Keratinocyte (primary cell): Measurements from ENCODE around the gene L1CAM. TPM values are rescaled to one million over a fixed set of nuclear protein-coding genes. Genes with fewer than 3 reads are reported as not detected.

Source experiments
- DNase-seq: peaks from one replicate; pipeline ENCODE4 v3.0.0-alpha.2; 2011; ENCODE audit warnings: low read depth, missing footprints, low spot score
- FAIRE-seq: peaks from 2 replicates; lab custom pipeline; 2011; peaks lifted over from hg19 to GRCh38; lab: Jason Lieb, UNC
- H2AFZ ChIP-seq: 2 replicates; pipeline ENCODE4 v1.6.0; 2012; ENCODE audit warnings: low read length, control low read depth, inconsistent platforms; ENCODE audit not compliant: control insufficient read depth
- H3K27ac ChIP-seq: 2 replicates; pipeline ENCODE4 v1.5.1; 2011; ENCODE audit warnings: low read length; ENCODE audit not compliant: control insufficient read depth, insufficient read depth
- H3K27me3 ChIP-seq: 3 replicates; pipeline ENCODE4 v1.6.0; 2011; ENCODE audit warnings: low read length; ENCODE audit not compliant: control insufficient read depth, insufficient read depth; ENCODE audit errors: extremely low read depth
- H3K36me3 ChIP-seq, 2 experiments: 2 replicates in 1 of 2; 3 replicates in 1 of 2; pipeline ENCODE4 v1.5.1; 2011; ENCODE audit warnings: low read length in 2 of 2, mild to moderate bottlenecking in 1 of 2; ENCODE audit not compliant: control insufficient read depth in 2 of 2, insufficient read depth in 2 of 2; ENCODE audit errors: extremely low read depth in 1 of 2
- H3K4me1 ChIP-seq: 3 replicates; pipeline ENCODE4 v1.5.1; 2011; ENCODE audit warnings: low read length; ENCODE audit not compliant: control insufficient read depth, insufficient read depth; ENCODE audit errors: extremely low read depth
- H3K4me2 ChIP-seq: 3 replicates; pipeline ENCODE4 v1.6.0; 2011; ENCODE audit warnings: low read depth, low read length; ENCODE audit not compliant: control insufficient read depth, insufficient read depth; ENCODE audit errors: extremely low read depth
- H3K4me3 ChIP-seq, 3 experiments: fragments of 200-600 bp in 1 of 3; sonication (generic) in 1 of 3; 2 replicates in 2 of 3; 3 replicates in 1 of 3; pipeline ENCODE4 v1.5.1; 2011 to 2016; ENCODE audit warnings: low read length in 3 of 3, mild to moderate bottlenecking in 3 of 3, control low read depth in 2 of 3, inconsistent platforms in 1 of 3, low read depth in 1 of 3, mixed read lengths in 1 of 3, mixed run types in 1 of 3, moderate library complexity in 1 of 3; ENCODE audit not compliant: control insufficient read depth in 2 of 3, insufficient read depth in 2 of 3; ENCODE audit errors: extremely low read depth in 1 of 3
- H3K79me2 ChIP-seq: 2 replicates; pipeline ENCODE4 v1.6.0; 2012; ENCODE audit warnings: low read length; ENCODE audit not compliant: control insufficient read depth, insufficient read depth
- H3K9ac ChIP-seq: 3 replicates; pipeline ENCODE4 v1.6.0; 2011; ENCODE audit warnings: low read length; ENCODE audit not compliant: control insufficient read depth, insufficient read depth; ENCODE audit errors: extremely low read depth
- H3K9me1 ChIP-seq: 3 replicates; pipeline ENCODE4 v1.6.0; 2011; ENCODE audit warnings: low read length; ENCODE audit not compliant: control insufficient read depth, insufficient read depth; ENCODE audit errors: extremely low read depth
- H3K9me3 ChIP-seq: 2 replicates; pipeline ENCODE4 v1.5.1; 2012; ENCODE audit warnings: low read depth, low read length; ENCODE audit not compliant: control insufficient read depth
- H4K20me1 ChIP-seq: 3 replicates; pipeline ENCODE4 v1.6.0; 2011; ENCODE audit warnings: low read length; ENCODE audit not compliant: control insufficient read depth, insufficient read depth; ENCODE audit errors: extremely low read depth
- CTCF ChIP-seq, 3 experiments: IDR thresholded peaks in 1 of 3; conservative IDR thresholded peaks in 1 of 3; optimal IDR thresholded peaks in 1 of 3; 2 replicates in 2 of 3; 3 replicates in 1 of 3; pipeline versions ENCODE3 to v1.5.1; 2011; ENCODE audit warnings: low read length in 3 of 3, mild to moderate bottlenecking in 3 of 3, moderate library complexity in 2 of 3, control low read depth in 1 of 3, inconsistent platforms in 1 of 3; ENCODE audit not compliant: insufficient read depth in 2 of 3; ENCODE audit errors: extremely low read depth in 1 of 3
- EZH2 ChIP-seq: IDR thresholded peaks from one replicate; pipeline ENCODE4 v1.6.1; 2012; ENCODE audit warnings: inconsistent platforms, mild to moderate bottlenecking, low read length, moderate library complexity
- dilution Hi-C: fragments of 300-500 bp; cut with MboI; formaldehyde crosslinking; loops from one replicate; pipeline ENCODE4 v1.7.0; 2020; ENCODE audit warnings: low sequenced_read_pairs; ENCODE audit not compliant: extremely low pct_ligation_motif_present
- polyA plus RNA-seq, 5 experiments: library from polyadenylated mRNA; depleted of rRNA in 3 of 5; stranded (reverse) in 3 of 5; stranded (forward) in 1 of 5; unstranded in 1 of 5; fragments of >200 nt; gene quantifications; 1 replicate in 1 of 5; 2 replicates in 3 of 5; 3 replicates in 1 of 5; pipeline versions ENCODE4 v1.2.1 to v1.2.3, GENCODE V29; 2011 to 2012; ENCODE audit warnings: missing spikeins in 2 of 5, low read depth in 1 of 5, low replicate concordance in 1 of 5

The L1CAM gene
- polyA plus RNA-seq, 1 donor (not counting 4 experiments of a cell fraction or from before 2014, with no cell fraction given): 18.2 TPM

GRCh38 chrX:153932220-153932915 is 46.4 kb upstream of the L1CAM start:
- no peaks in the 10 kb centered on the region for H3K9me3 ChIP-seq
- peaks cover 28% of the 10 kb centered on the region for H3K79me2 ChIP-seq
- peaks cover 8% of the 10 kb centered on the region for H3K4me1 ChIP-seq
- no peak overlapping the region for H3K27ac ChIP-seq
- no peak overlapping the region for H3K9ac ChIP-seq
- H4K20me1 ChIP-seq: no peaks in the 10 kb centered on the region
- no peak overlapping the region for H3K4me3 ChIP-seq
- no peak overlapping the region for H3K4me2 ChIP-seq
- H3K9me1 ChIP-seq: no peaks in the 10 kb centered on the region
- dilution Hi-C loops: no loop called here
- H3K27me3 ChIP-seq: no peaks in the 10 kb centered on the region
- no peak overlapping the region for H2AFZ ChIP-seq
- H3K36me3 ChIP-seq: peaks cover 6 to 9% of the 10 kb centered on the region in 2 experiments
- TF ChIP-seq CTCF (optimal IDR thresholded peaks at IDR 0.05 in 1 of 3, IDR thresholded peaks at IDR 0.05 in 1 of 3, conservative IDR thresholded peaks at IDR 0.05 in 1 of 3; ENCODE audit: extremely low read depth in 1 of 3, insufficient read depth in 2 of 3, low read length in 3 of 3) (no peak), EZH2 (no peak)
- DNase-seq (no peak), FAIRE-seq (no peak)

- H2AFZ ChIP-seq: no peak overlapping the region
- H3K4me1 ChIP-seq: peaks cover 14% of the 10 kb centered on the region
- no peak overlapping the region for H3K4me3 ChIP-seq
- no peaks in the 10 kb centered on the region for H3K27me3 ChIP-seq
- DNase-seq (no peak), FAIRE-seq (no peak)
- no peak overlapping the region for H3K27ac ChIP-seq
- H4K20me1 ChIP-seq: no peaks in the 10 kb centered on the region
- no peaks in the 10 kb centered on the region for H3K9me1 ChIP-seq
- H3K36me3 ChIP-seq: peaks cover 6 to 9% of the 10 kb centered on the region in 2 experiments
- no peak overlapping the region for H3K4me2 ChIP-seq
- TF ChIP-seq EZH2: no peak
- no peak for TF ChIP-seq CTCF (optimal IDR thresholded peaks at IDR 0.05 in 1 of 3, IDR thresholded peaks at IDR 0.05 in 1 of 3, conservative IDR thresholded peaks at IDR 0.05 in 1 of 3; ENCODE audit: extremely low read depth in 1 of 3, insufficient read depth in 2 of 3, low read length in 3 of 3)
- dilution Hi-C loops: no loop called here
- H3K79me2 ChIP-seq: peaks cover 28% of the 10 kb centered on the region
- H3K9ac ChIP-seq: no peak overlapping the region
- no peaks in the 10 kb centered on the region for H3K9me3 ChIP-seq
Measured at GRCh38 chrX:153931748-153932147, 45.8 kb upstream of the L1CAM start.
